ENCODE results near the gene KLHL3.

- TF ChIP-seq SP1 (IDR thresholded peaks at IDR 0.05), result no peak
- TF ChIP-seq MAX (IDR thresholded peaks at IDR 0.05), result no peak
- TF ChIP-seq CTCF (IDR thresholded peaks at IDR 0.05; ENCODE audit: low read depth, low read length, missing input control), result no peak
- TF ChIP-seq REST (IDR thresholded peaks at IDR 0.05), result no peak
- no peak for TF ChIP-seq YY1 (IDR thresholded peaks at IDR 0.05)
- TF ChIP-seq GABPA (IDR thresholded peaks at IDR 0.05 in 1 of 2, conservative IDR thresholded peaks at IDR 0.05 in 1 of 2), result no peak
- TF ChIP-seq FOXA2 (IDR thresholded peaks at IDR 0.05), result no peak
These were observed 128.1 kb downstream of the KLHL3 start for GRCh38 chr5:137607771-137608170.

Measured in liver (tissue), 3 donors.